Small intestine (tissue), 7 donors: ENCODE measurements around the gene LRG1. TPM values are rescaled to one million over a fixed set of nuclear protein-coding genes. Genes with fewer than 3 reads are reported as not detected.

Source experiments
- DNase-seq, 2 donors: peaks; one replicate each; pipeline versions ENCODE4 v3.0.0 to v3.0.0-alpha.2; 2013
- FAIRE-seq: peaks from 2 replicates; lab custom pipeline; 2012; peaks lifted over from hg19 to GRCh38; lab: Jason Lieb, UNC
- H3K27ac ChIP-seq, 3 donors: one replicate each; pipeline ENCODE4 v1.5.1; 2013; ENCODE audit warnings: low read length in 2 of 3, mild to moderate bottlenecking in 2 of 3, control low read depth in 1 of 3, inconsistent platforms in 1 of 3, low read depth in 1 of 3, moderate library complexity in 1 of 3
- H3K27me3 ChIP-seq, 3 donors: one replicate each; pipeline ENCODE4 v1.6.1; 2013; ENCODE audit warnings: low read length in 3 of 3, inconsistent platforms in 1 of 3; ENCODE audit not compliant: control insufficient read depth in 3 of 3, insufficient read depth in 3 of 3
- H3K36me3 ChIP-seq, 3 donors: one replicate each; pipeline ENCODE4 v1.6.1; 2013; ENCODE audit warnings: low read length in 3 of 3, inconsistent platforms in 1 of 3, low read depth in 1 of 3, mild to moderate bottlenecking in 1 of 3, moderate library complexity in 1 of 3; ENCODE audit not compliant: control insufficient read depth in 3 of 3, insufficient read depth in 2 of 3
- H3K4me1 ChIP-seq, 3 donors: one replicate each; pipeline ENCODE4 v1.6.1; 2013; ENCODE audit warnings: low read length in 2 of 3, inconsistent platforms in 1 of 3, low read depth in 1 of 3, mild to moderate bottlenecking in 1 of 3, moderate library complexity in 1 of 3; ENCODE audit not compliant: control insufficient read depth in 3 of 3, insufficient read depth in 2 of 3
- H3K4me3 ChIP-seq, 3 donors: one replicate each; pipeline ENCODE4 v1.5.1; 2013; ENCODE audit warnings: low read length in 3 of 3, control low read depth in 1 of 3, inconsistent platforms in 1 of 3, low read depth in 1 of 3, mild to moderate bottlenecking in 1 of 3, moderate library complexity in 1 of 3
- H3K9me3 ChIP-seq, 2 donors: one replicate each; pipeline ENCODE4 v1.6.1; 2013; ENCODE audit warnings: low read depth in 1 of 2, low read length in 1 of 2; ENCODE audit not compliant: control insufficient read depth in 2 of 2, insufficient read depth in 1 of 2
- WGBS, 3 donors: extraction: QIAGEN DNeasy Blood & Tissue Kit; methylation state at CpG; one replicate each; pipeline ENCODE4 v1.1.7; 2013; 5-methylcytosine and 5-hydroxymethylcytosine counted together
- polyA plus RNA-seq, 4 donors: library from polyadenylated mRNA; stranded (reverse) in 3 of 4; unstranded in 1 of 4; fragments of 200-250 nt in 3 of 4; fragments of 120-200 nt in 1 of 4; gene quantifications; one replicate each; pipeline versions ENCODE4 v1.2.1 to v1.2.3, GENCODE V29; 2013
- donor health status: healthy with polysubstance abuse.
- donor health status: control.
- donor health status: control.
- donor health status: Bipolar disorder and iron deficiency.
- donor health status: healthy.

Gene LRG1
- polyA plus RNA-seq, 4 donors, result 0.67 to 9.8 (median 2.6) TPM

DNA sequence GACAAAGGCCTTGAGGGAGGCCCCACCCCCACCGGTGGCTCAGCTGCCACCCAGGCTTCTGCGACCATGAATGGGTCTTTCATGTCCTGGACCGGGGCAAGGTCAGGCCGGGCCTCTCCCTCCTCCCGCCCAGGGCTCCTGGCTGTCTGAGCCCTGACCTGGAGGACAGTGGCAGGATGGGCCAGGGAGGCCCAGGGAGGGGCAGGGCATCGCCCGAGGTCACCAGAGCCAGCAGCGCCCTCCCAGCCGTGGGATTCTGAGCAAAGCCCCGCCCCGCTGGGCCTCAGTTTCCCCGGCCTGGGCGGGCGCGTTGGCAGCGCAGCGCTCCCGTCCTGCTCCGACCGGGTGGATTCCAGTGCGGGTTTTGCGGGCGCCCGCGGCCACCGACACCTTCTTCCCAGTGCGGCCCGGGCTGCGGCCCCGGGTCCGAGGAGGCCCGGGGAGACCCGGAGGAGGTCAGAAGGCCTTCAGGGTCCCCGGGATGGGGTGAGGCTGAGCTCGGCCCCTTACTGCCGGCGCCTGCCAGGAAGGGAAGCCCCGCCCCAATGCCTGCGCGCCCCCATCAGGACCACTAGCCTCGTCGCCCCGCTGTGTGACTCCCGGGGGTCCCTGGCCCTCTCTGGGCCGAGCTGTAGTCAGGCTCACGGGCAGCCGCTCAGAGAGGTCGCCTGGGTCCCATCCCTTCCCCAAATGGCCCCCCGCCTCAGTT is 44.3 kb upstream of the LRG1 start:
- no peak overlapping the region for H3K27ac ChIP-seq
- H3K4me1 ChIP-seq, result peaks cover 0 to 6% (median 0%) of the 10 kb centered on the region in 3 donors
- 2 to 3% (median 3%) methylated on average over 25 to 49 of the region's 49 CpGs for WGBS, 3 donors
- H3K9me3 ChIP-seq, result no peaks in the 10 kb centered on the region
- H3K36me3 ChIP-seq, result no peaks in the 10 kb centered on the region
- H3K27me3 ChIP-seq, result peaks cover 21 to 74% (median 29%) of the 10 kb centered on the region in 3 donors
- DNase-seq (peak in 1 of 2 donors; percentile 48), FAIRE-seq (no peak)
- H3K4me3 ChIP-seq, result peak overlapping the region in 2 of 3 donors; percentile 14 to 37

DNA sequence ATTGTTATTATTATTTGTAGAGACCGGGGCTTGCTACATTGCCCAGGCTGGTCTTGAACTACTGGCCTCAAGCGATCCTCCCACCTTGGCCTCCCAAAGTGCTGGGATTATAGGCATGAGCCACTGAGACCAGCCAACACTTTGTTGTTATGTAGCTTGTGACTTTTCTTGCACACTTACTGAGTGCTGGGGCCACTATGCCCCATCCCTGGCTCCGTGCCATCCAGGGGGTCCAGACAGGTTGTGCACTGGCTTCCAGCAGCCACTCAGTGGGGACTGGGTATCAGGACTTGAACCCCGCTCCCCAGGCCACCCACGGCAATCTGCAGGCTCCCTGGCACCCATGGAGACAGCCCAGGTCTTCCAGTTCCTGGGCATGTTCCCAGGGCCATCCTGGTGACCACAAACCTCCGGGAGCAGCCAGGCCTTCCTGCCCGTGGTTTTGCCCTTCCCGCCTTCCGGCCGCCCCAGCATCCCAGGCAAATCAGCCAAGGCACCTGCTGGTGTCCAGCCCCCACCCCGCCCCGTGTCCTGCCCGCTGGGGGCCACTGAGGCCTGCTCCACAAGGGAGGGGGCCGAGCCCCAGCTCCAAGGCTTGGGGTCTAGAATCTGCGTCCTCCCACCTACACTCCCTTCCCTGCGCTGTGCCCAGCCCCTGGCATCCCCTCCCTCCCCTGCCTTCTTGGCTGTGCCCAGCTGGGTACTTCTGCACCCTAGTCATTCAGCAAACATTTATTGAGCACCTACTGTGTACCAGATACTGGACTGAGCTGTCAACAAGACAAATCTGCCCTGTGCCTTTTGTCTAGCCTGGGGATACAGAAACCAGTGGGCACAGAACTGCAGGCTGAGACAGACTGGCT is 43.4 kb upstream of the LRG1 start:
- FAIRE-seq, result no peak

DNA sequence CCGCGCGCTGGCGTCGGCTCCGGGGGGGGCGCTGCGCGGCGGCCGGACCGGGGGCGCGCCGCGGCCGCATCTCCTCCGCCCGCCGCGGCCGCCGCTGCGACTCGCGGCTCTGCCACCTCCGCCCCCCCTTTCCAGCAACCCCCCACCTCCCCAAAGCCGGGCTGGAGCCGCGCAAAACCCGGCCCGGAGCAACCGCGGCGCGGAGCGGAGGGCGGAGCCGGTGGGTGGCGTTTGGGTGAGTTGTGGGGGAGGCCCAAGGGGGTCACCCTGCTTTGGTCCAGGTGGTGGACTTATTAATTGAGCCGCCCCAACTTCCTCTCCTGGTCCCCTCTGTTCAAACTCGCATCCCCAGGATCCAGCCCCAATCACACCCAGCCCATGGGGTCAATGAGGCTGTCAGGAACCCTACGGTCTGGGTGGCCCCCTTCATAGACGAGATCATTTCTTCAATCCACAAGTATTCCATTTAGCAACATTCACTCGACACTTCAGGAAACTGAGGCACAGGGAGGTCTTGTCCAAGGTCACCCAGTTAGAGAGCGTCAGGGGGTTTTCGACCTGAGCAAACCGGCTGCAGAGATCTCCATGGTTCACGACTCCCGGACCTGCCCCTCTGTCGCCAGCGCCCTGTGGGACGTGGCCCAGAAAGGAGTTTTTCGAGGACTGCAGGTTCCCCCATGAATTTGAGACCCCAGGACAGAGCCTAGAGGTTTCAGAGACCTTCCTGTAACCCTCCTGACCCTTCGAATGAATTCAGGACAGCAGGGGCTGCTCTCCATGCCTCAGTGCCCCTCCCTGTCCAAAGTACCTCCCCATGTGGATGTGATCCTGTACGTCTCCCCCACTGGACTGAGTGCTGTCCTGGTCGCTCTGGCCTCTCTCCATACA is 42.1 kb upstream of the LRG1 start:
- peaks cover 0 to 6% (median 0%) of the 10 kb centered on the region in 3 donors for H3K4me1 ChIP-seq
- no peaks in the 10 kb centered on the region for H3K9me3 ChIP-seq
- no peak overlapping the region for H3K27ac ChIP-seq
- FAIRE-seq (no peak), DNase-seq (no peak)
- peaks cover 23 to 86% (median 27%) of the 10 kb centered on the region in 3 donors for H3K27me3 ChIP-seq
- peak overlapping the region in 1 of 3 donors; percentile 20 for H3K4me3 ChIP-seq
- H3K36me3 ChIP-seq, result no peaks in the 10 kb centered on the region
- WGBS, 3 donors, result 9 to 12% (median 11%) methylated on average over 22 to 57 of the region's 57 CpGs

More for the DNA sequence above, 43.4 kb upstream of the LRG1 start:
- H3K36me3 ChIP-seq, result no peaks in the 10 kb centered on the region
- H3K4me1 ChIP-seq, result peaks cover 0 to 6% (median 0%) of the 10 kb centered on the region in 3 donors
- peaks cover 23 to 84% (median 29%) of the 10 kb centered on the region in 3 donors for H3K27me3 ChIP-seq
- 28 to 49% (median 44%) methylated on average over 13 to 16 of the region's 16 CpGs for WGBS, 3 donors
- no peaks in the 10 kb centered on the region for H3K9me3 ChIP-seq
- no peak overlapping the region for H3K27ac ChIP-seq
- no peak overlapping the region for H3K4me3 ChIP-seq
- no peak for DNase-seq

DNA sequence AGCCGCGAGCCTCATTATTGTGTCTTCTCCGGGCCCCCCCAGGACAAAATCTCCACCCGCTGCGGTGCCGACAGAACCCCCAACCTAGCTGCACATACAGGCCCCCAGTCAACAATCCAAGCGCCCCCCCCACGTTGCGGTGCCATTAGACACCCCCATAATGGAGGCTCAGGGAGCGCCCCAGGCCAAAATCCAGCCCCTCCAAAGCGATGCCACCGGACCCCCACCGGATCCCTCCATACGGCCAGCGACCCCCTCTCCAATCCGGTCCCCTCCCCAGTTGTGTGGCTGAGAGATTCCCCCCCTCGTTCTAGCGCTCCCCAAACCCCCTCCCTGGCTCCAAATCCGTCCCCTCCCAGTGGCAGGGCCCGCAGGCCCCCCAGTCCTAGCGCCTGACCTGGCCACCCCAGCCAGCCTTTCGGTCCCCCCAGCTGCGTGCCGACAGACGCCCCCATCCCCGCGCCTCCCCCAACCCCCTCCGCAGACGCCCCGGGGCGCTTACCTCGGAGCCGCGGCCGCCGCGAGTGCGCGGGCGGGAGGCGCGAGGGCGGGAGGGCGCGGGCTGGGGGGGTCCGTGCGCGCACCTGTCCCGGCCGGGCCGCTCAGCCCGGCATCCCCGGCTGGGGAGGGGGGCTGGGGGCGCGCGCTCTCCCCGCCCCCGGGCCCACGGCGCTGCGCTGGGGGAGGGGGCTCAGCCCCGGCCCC is 41.3 kb upstream of the LRG1 start:
- Histone ChIP-seq H3K9me3 (no peaks in the 10 kb centered on the region), H3K4me3 (peak overlapping the region in 2 of 3 donors; percentile 19 to 20), H3K27me3 (peaks cover 23 to 86% (median 27%) of the 10 kb centered on the region in 3 donors), H3K36me3 (no peaks in the 10 kb centered on the region), H3K4me1 (peaks cover 0 to 6% (median 0%) of the 10 kb centered on the region in 3 donors), H3K27ac (no peak overlapping the region)
- no peak for DNase-seq
- 1 to 3% (median 1%) methylated on average over 17 to 62 of the region's 62 CpGs for WGBS, 3 donors
- FAIRE-seq, result no peak

DNA sequence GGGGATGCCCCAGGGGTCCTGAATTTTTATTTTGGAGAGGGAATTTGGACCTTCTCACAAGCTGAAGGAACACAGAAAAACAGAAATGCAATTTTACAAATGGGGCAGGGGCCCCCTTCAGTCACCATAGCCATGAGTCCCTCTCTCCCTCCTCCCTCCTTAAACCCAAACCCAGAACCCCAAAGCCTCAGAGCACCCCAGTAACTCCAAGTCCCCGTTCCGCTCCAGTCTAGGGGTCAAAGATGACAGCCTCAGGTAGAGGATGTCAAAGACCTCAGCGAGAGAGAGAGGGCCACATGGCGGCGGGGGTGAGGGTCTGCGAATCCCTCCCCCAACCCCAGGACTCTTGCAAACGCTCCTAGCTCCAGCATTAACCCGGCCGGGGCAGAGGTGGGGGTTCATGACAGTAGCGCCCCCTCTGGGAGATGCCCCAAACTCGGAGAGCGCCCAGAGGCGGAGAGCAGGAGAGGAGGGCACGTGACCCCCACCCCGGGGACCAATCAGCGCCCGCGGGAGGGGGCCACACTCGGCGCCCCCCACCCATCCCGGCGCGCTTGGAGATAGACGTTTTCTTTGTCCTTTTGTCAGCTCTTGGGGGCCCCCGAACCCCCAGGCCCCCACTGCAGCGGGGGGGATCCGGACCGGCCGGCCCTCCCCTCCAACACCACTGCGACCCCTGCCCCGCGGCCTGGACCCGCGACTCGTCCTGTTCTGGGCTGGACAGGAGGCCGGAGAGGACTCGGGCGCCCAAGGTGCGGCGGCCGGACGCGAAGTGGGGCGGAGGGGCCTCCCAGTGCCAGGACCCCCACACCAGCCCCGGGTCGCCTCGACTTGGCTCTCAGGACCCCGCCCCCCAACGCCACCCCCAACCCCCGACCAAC is 40.4 kb upstream of the LRG1 start:
- WGBS, 3 donors, result 2 to 5% (median 4%) methylated on average over 30 to 50 of the region's 50 CpGs
- DNase-seq (no peak), FAIRE-seq (no peak)
- Histone ChIP-seq H3K9me3 (no peaks in the 10 kb centered on the region), H3K27ac (no peak overlapping the region), H3K4me1 (peaks cover 0 to 6% (median 0%) of the 10 kb centered on the region in 3 donors), H3K4me3 (no peak overlapping the region), H3K36me3 (no peaks in the 10 kb centered on the region), H3K27me3 (peaks cover 23 to 87% (median 24%) of the 10 kb centered on the region in 3 donors)

DNA sequence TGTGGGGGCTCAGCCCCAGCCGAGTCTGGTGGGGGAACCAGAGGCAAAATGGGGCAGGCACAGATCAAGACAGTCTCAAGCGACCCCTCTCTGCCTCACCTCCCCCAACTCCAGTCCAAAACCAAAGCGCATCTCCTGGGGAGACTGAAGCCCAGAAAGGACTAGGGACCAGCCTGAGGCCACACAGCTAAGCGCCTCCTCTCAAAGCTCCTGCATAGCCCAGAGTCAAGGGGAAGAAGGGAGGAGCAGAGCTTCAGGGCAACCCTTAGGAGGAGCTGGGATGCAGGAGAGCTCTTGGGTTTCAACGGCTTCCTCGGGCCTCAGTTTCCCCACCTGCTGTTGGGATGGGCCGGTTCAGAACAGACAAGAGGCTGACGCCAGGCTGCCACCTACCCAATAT is 39.6 kb upstream of the LRG1 start:
- no peak overlapping the region for H3K4me3 ChIP-seq
- H3K9me3 ChIP-seq, result no peaks in the 10 kb centered on the region
- WGBS, 3 donors, result 68 to 76% (median 75%) methylated on average over 8 of the region's 8 CpGs
- H3K36me3 ChIP-seq, result no peaks in the 10 kb centered on the region
- FAIRE-seq (no peak), DNase-seq (no peak)
- peaks cover 0 to 2% (median 0%) of the 10 kb centered on the region in 3 donors for H3K4me1 ChIP-seq
- peaks cover 23 to 85% (median 23%) of the 10 kb centered on the region in 3 donors for H3K27me3 ChIP-seq
- no peak overlapping the region for H3K27ac ChIP-seq
